Glutamatergic neuron (in vitro differentiated cells): ENCODE data around the gene RNF212B. TPM values are rescaled to one million over a fixed set of nuclear protein-coding genes. Genes with fewer than 3 reads are reported as not detected.
A peak's percentile ranks its signal among the peaks of the same experiment; 100 is the strongest.

Source experiments
- DNase-seq: peaks from one replicate; pipeline ENCODE4 v3.0.0; 2022
- H3K27ac Mint-ChIP-seq: one replicate; pipeline ENCODE4 v1.8.0; 2020; ENCODE audit warnings: mild to moderate bottlenecking, mixed read lengths, inconsistent platforms; ENCODE audit not compliant: unreplicated experiment
- H3K27me3 Mint-ChIP-seq: one replicate; pipeline ENCODE4 v1.8.0; 2020; ENCODE audit warnings: mild to moderate bottlenecking, moderate library complexity, mixed read lengths, inconsistent platforms; ENCODE audit not compliant: unreplicated experiment
- H3K36me3 Mint-ChIP-seq: one replicate; pipeline ENCODE4 v1.8.0; 2020; ENCODE audit warnings: mild to moderate bottlenecking, mixed read lengths, inconsistent platforms; ENCODE audit not compliant: unreplicated experiment
- H3K4me1 Mint-ChIP-seq: one replicate; pipeline ENCODE4 v1.8.0; 2020; ENCODE audit warnings: mild to moderate bottlenecking, low read depth, mixed read lengths, inconsistent platforms; ENCODE audit not compliant: unreplicated experiment
- H3K4me3 Mint-ChIP-seq: one replicate; pipeline ENCODE4 v1.8.0; 2020; ENCODE audit warnings: mild to moderate bottlenecking, mixed read lengths, inconsistent platforms; ENCODE audit not compliant: unreplicated experiment
- H3K9me3 Mint-ChIP-seq: one replicate; pipeline ENCODE4 v1.8.0; 2020; ENCODE audit warnings: mild to moderate bottlenecking, moderate library complexity, mixed read lengths, inconsistent platforms; ENCODE audit not compliant: unreplicated experiment
- CTCF ChIP-seq: fragments of 200-600 bp; sonication (generic); IDR thresholded peaks from one replicate; pipeline ENCODE4 v1.5.0; 2021; ENCODE audit not compliant: partially characterized antibody, unreplicated experiment
- total RNA-seq: library from RNA; stranded (reverse); fragmentation: NEBNext Ultra II Directional; extraction: Animal tissue kit (Norgen Biotek cat#: 25700); gene quantifications from one replicate; pipeline ENCODE4 v1.2.1, GENCODE V29; 2021; ENCODE audit not compliant: unreplicated experiment

Gene RNF212B
- total RNA-seq, 1 donor from 2014 or later, result not detected

DNA sequence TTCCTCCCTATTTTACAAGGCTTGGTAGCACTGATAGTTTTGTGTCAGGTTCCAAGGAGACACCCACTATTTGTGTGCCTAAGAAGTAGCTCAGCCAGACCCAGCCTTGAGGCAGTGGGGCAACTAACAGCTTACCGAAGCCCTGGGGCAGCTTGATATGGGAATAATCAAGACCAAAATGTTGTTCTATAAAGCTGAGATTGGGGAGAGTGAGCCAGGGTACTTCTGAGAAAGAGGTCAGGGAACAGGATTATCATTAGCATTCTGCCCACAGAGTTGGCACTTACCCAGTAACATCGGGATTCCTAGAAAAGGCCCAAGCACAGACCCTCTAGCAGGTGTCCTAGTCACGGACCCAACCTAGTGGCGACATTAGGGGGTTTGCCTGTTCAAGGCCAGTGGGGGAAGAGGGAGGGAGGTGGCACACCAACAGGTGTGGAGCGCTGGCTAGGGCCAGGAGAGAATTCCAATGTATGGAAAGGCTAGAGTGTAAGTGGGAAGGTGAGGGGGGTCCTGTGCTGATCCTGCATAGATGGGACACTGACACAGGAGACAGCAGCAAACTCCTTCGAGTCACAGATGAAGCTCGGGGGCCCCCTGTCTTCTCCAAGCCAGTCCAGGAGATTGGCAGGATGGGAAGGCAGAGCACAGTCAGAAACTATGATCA, 60.0 kb downstream of the RNF212B start:
- peaks cover 9% of the 10 kb centered on the region for H3K36me3 Mint-ChIP-seq
- peaks cover 8% of the 10 kb centered on the region for H3K4me1 Mint-ChIP-seq
- H3K27me3 Mint-ChIP-seq, result peaks cover 22% of the 10 kb centered on the region
- no peak overlapping the region for H3K27ac Mint-ChIP-seq
- no peak for TF ChIP-seq CTCF
- peak overlapping the region; percentile 20 for H3K4me3 Mint-ChIP-seq
- H3K9me3 Mint-ChIP-seq, result peaks cover 20% of the 10 kb centered on the region
- DNase-seq, result no peak

GRCh38 chr14:23299211-23299957, 61.6 kb downstream of the RNF212B start:
- Mint-ChIP-seq H3K9me3 (peaks cover 19% of the 10 kb centered on the region), H3K4me1 (peaks cover 5% of the 10 kb centered on the region), H3K27ac (no peak overlapping the region), H3K4me3 (peak overlapping the region; percentile 67), H3K27me3 (peaks cover 17% of the 10 kb centered on the region), H3K36me3 (peaks cover 9% of the 10 kb centered on the region)
- TF ChIP-seq CTCF, result peak; percentile 4
- DNase-seq, result no peak

DNA sequence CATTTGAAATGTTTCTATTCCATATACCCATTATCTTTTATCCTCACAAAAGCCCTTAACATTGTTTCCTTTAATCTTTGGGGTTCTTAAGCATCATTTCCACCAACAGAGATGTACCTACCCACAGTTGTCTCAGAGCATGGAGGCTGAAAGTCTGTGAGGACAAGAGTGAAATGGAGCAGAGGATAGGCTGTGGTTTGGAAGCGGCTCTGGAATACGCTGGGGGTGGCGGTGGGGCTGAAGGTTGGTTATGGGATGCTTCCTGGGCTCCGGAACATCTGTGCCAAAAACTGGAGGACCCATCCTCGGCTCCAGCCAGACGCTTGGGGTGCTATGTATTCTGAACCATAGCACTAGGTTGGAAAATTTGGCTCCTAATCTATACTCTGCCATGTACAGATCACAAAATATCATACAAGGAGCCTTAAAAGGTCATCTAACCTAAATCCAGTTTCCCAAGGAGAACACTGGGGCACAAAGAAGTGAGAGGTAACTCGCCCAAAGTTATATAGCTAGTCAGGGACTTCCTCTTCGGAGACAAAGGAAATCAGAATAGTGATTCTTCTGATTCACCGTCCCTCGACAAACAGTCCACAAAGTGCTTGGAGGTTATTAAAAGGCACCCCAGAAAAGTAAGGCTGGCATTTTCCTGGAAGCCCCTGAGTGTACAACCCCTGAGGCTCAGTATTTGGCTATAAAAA, 62.4 kb downstream of the RNF212B start:
- no peak for TF ChIP-seq CTCF
- peaks cover 9% of the 10 kb centered on the region for H3K36me3 Mint-ChIP-seq
- peaks cover 5% of the 10 kb centered on the region for H3K4me1 Mint-ChIP-seq
- peaks cover 20% of the 10 kb centered on the region for H3K27me3 Mint-ChIP-seq
- H3K27ac Mint-ChIP-seq, result peak overlapping the region; percentile 97
- H3K9me3 Mint-ChIP-seq, result peaks cover 17% of the 10 kb centered on the region
- no peak for DNase-seq
- peak overlapping the region; percentile 94 for H3K4me3 Mint-ChIP-seq

GRCh38 chr14:23300687-23301223, 63.0 kb downstream of the RNF212B start:
- H3K36me3 Mint-ChIP-seq, result peaks cover 9% of the 10 kb centered on the region
- TF ChIP-seq CTCF, result no peak
- H3K4me1 Mint-ChIP-seq, result peaks cover 4% of the 10 kb centered on the region
- peak overlapping the region; percentile 97 for H3K27ac Mint-ChIP-seq
- DNase-seq, result peak; percentile 31
- H3K4me3 Mint-ChIP-seq, result peak overlapping the region; percentile 94
- H3K27me3 Mint-ChIP-seq, result peaks cover 20% of the 10 kb centered on the region
- H3K9me3 Mint-ChIP-seq, result peaks cover 19% of the 10 kb centered on the region
